Measurements from ENCODE around the gene IGFALS.
"Not testable (repeated sequence)": the region's sequence is repeated elsewhere in the genome, so short reads cannot be mapped to it uniquely, and the experiment has no call there.

The IGFALS gene

DNA sequence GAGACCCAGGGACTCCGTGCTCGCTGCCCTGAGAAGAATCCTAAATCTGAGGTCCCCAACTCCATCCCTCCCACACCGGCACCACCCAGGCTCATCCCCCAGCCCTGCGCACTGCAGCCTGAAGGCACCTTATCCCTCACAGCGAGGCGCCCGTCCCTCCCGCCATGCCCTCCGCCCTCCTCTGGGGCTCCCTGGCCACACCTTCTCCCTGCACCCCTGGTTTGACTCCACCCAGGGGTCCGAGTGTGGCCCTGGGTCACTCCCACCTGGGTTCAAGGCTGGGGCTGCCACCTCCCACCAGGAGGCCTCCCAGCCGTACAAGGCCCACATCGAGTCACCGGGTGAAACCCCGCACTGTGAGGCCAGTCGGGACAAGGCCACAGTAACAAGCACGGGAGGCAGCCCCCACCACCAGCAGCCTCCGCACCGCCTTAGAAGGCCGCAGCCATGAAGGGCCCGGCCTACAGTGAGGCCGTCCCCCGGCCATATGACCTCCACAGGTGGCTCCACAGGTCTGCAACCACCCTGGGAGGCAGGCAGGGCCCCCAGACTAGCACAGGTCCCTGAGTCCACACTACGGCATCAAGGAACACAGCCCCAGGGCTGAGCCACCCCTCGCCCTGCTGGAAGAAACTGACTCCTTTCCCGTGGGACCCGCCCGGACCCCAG, 24.8 kb upstream of the IGFALS start:
- in situ Hi-C loops (cut with HindIII; ENCODE audit: low sequenced_read_pairs), result no loop called here

DNA sequence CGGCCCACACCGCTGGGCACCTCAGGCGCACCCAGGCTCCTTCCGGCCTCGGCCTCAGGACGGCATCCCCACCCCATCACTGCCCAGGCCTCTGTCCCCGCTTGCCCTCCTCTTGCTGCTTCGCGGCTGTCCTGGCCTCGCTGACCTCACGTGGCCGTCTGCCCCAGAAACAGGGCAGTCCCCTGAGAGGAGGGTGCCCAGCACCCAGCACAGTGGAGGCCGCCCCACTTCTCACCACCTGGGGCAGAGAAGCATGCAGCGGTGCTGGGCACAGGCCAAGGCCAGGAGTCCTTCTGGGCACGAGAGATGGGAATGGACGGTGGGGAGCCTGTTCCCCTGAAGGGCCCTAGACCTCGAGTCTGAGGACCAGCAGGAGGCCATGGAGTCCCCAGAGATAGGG, 24.2 kb upstream of the IGFALS start:
- in situ Hi-C loops (cut with HindIII; ENCODE audit: low sequenced_read_pairs), result no loop called here

DNA sequence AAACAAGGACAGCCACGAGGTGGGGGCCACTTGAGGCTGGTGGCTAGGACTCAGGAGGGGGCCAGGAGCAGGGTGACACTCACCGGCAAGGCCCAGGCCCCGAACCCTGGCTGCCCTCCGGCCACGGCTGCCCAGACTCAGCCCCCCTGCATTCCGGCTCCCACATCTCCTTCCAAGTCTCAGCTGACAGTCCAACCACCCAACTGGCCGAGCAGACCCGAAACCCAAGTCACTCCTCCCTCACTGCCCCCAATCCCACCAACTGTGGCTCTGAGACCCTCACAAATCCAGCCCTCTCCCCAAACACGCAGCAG, 23.7 kb upstream of the IGFALS start:
- in situ Hi-C loops (cut with HindIII; ENCODE audit: low sequenced_read_pairs), result no loop called here

DNA sequence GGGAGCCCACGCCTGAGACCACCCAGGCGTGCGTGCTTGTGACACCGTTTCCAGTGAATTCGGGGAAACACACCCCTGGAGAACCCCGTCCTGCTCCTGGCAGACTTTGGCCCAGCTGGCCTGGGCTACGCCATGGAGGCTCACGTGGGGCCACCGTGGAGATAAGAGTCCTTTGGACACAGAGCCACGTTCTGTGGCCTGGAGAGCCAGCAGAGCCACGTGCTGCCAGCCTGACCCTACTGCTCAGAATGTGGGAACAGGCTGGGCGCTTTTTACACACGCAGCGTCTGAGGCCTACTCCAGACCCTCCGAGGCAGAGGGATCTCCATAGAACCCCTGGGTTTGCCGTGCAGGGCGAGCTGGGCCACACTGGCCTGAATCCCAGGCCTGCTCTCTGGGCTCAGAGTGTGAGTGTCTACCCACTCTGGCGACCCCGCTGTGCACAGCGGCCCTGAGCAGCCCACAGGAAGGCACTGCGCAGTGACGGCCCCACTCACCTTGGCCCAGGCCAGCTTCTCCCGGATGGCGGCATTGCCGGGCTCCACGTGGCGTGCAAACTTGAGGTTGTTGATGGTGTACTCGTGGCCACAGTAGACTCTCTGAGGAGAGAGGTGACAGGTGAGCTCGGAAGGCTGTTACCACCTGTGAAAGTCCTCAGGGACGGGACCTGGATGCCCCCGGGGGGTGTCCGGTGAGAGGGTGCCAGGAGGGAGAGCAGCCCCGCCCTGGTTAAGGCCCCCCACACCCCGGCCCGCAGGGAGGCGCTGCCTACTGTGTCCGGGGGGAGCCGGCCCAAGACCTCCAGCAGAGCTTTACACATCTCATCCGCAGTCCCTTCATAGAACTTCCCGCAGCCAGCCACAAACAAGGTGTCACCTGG, 23.1 kb upstream of the IGFALS start:
- in situ Hi-C loops (cut with HindIII; ENCODE audit: low sequenced_read_pairs), result no loop called here

DNA sequence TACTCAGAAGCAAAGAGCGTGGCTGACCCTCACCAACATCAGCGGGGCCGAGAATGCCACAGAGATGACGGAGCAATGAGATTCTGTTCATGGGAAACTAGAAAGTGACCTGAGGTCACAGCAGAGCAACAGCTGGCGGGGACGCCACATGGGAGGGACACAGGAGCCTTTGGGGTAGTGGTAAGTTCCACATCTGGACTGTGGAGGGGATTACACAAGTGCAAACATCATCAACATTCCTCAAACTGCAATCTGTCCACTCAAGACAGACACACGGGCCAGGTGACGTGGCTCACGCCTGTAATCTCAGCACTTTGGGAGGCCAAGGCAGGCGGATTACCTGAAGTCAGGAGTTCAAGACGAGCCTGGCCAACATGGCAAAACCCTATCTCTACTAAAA, 22.0 kb upstream of the IGFALS start:
- in situ Hi-C loops (cut with HindIII; ENCODE audit: low sequenced_read_pairs), result no loop called here

DNA sequence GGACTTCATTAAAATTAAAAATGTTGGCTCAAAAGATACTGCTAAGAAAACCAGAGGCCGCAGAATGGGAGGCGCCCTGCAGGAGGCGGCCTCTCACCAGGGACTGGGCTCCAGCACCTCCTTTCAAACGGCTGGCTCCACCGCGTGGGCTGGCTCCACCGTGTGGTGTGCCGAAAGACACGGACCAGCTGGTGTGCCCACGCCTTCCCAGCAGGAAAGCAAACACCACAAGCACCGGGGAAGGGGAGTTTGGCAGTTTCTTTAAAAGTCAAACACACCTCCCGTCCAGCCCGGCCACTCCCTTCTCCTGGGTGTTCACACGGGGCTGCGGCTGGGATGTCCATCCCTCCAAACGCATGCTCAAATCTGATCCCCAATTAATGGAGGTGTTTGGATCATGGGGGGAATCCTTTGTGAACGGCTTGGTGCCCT, 19.2 kb upstream of the IGFALS start:
- in situ Hi-C loops (cut with HindIII; ENCODE audit: low sequenced_read_pairs), result no loop called here

DNA sequence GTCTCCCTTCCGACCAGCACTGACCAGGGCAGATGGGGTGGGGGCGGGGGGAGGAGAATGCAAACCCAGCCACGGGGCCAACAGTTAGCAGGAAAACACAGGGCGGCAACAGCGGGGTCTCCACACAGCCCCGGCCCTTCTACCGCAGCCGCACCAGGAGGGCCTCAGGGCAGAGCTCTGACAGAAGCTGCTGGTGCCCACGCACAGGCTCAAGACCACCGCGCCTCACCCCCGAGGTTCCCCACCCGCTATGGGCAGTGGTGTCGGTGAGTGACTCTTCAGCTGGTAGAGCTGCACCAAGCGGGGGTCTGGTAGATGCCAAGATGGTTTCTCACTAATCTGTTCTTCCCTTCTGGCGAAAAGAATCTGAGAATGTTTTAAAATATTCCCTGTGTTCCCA, 17.0 kb upstream of the IGFALS start:
- in situ Hi-C loops (cut with HindIII; ENCODE audit: low sequenced_read_pairs), result no loop called here

DNA sequence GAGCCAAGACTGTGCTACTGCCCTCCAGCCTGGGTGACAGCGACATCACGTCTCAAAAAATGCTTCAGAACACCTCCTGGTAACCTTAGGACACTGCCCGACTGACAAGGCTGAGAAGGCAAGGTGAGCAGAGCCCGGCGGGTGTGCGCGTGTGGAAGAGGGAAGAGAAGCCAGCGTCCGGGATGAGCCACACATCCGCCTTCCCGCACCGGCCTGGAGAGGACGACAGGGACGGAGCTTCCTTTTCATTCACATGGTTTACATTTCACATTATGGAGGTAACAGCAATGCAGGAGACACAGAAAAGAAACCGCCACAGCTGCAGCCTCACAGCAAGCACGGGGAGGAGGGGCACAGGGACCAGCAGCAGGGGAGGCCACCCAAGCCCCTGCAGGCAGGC, 16.6 kb upstream of the IGFALS start:
- in situ Hi-C loops (cut with HindIII; ENCODE audit: low sequenced_read_pairs), result no loop called here

DNA sequence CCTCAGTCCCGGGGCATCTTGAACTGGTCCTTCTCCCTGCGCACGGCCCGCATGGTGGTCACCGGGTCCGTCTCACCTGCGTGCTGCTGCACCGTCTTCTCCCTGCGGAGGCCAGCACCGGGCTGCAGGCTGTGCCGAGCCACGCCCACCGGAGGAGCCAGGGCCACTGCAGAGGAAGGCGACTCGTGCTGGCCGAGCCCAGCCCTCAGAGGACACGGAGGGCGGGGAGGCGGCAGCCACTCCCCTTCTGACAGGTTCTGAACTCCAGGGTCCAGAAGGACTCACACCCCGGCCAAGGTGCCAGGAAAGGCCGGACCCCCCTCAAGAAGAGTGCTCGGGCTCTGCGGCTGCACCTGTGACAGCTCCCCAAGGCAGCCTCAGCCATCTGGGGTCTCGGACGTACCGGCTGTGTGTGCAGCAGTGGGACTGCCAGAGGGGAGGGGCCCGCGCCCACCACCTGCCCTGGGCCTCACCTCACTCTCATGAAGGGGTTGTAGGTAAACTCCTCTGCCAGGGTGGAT, 15.8 kb upstream of the IGFALS start:
- in situ Hi-C loops (cut with HindIII; ENCODE audit: low sequenced_read_pairs), result no loop called here

DNA sequence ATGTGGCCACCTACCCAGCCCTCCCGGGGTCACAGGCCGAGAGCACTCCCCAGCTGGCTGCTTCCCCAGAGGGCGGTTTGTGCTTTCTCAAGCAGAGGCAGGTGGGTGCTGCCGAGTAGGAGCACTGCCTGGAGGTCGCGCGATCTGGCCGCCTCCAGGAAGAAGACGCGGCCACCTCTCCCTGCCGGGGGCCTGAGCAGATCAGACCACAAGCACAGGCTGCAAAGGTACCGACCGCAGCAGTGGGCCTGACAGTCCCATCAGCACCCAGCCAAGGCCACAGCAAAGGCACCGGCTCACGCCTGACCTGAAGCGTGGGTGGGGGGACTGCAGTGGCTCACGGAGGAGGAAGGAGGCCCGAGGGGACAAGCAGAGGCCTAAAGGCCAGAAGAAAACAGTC, 15.2 kb upstream of the IGFALS start:
- in situ Hi-C loops (cut with HindIII; ENCODE audit: low sequenced_read_pairs), result no loop called here

DNA sequence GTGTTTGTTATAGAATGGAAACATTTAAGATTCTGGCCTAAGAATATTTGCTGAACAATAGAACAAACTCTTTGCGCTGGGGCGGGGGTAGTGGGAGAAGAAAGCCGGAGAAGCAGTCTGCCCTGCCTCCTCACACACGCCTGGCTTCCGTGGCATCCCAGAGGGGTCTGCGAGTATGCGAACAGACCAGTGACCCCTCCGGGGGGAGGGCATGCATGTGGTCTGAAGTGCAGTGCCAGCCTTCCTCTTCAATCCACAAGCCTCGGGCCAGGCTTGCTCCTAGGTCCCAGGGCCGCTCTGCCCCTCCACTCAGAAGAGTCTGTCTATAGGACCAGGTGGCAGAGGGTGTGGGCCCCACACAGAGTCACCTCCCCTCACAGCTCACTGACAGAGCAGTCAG, 14.1 kb upstream of the IGFALS start:
- in situ Hi-C loops (cut with HindIII; ENCODE audit: low sequenced_read_pairs), result no loop called here

DNA sequence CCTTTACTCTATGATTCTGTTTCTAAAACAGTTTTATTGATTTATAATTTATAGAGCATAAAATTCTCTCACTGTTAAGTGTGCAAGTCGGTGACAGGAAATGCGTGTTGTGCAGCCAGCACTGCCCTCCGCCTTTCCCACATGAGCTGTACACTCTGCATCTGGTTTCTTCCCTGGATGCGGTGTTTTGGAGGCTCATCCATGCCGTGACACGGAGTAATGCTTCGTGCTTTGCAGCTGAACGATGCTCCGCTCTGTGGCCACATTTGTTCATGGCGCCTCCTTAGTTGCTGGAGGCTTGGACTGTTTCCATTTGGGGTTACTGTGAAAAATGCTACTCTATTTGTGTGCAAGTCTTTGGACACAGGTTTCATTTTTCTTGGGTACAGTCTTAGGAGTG, 7.2 kb upstream of the IGFALS start:
- in situ Hi-C loops (cut with HindIII; ENCODE audit: low sequenced_read_pairs), result no loop called here

DNA sequence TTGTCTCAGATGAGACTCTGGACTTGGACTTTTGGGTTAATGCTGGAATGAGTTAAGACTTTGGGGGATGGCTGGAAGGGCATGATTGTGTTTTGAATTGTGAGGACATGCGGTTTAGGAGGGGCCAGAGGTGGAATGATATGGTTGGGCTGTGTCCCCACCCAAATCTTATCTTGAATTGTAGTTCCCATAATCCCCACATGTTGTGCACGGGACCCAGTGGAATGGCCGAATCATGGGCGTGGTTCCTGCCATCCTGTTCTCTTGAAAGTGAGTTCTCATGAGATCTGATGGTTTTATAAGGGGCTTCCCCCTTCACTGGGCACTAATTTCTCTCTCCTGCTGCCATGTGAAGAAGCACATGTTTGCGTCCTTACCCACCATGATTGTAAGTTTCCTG, 5.8 kb upstream of the IGFALS start:
- in situ Hi-C loops (cut with HindIII; ENCODE audit: low sequenced_read_pairs), result not testable (repeated sequence)

DNA sequence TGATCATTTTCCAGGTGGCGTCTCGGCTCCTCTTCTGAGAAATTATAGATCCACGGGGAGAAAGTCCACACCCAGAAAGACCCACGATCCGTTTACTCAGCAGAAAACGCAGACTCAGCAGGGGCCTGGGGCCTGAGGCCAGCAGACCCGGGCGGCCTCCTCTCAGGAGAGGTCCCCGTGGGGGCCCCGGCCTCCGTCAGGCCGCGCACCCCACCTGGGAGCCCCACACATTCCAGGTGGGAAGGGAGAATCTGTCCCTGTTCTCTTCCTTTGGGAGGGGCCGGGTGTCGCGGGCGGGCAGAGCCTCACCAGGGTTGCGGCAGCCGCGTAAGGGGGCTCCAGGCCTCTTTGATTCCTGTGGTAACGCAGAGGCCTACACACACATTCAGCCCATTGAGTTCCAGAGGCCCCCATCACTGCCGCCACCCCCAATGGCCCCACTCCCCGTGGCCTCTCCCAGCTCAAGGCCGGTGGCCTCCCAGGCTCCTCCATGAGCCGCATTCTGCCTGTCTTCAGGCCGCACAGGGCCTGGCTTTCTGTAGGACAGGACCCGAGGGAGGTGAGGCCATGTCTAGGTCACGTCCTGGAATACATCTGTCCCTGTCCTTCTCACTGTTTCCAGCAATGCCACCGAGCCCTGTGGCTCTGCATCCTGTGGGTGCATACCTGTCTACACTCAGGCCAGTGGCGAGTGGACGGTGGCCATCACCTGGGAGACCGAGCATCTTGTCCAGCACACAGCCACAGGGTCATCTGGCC, 1.6 kb upstream of the IGFALS start:
- in situ Hi-C loops (cut with HindIII; ENCODE audit: low sequenced_read_pairs), result no loop called here

DNA sequence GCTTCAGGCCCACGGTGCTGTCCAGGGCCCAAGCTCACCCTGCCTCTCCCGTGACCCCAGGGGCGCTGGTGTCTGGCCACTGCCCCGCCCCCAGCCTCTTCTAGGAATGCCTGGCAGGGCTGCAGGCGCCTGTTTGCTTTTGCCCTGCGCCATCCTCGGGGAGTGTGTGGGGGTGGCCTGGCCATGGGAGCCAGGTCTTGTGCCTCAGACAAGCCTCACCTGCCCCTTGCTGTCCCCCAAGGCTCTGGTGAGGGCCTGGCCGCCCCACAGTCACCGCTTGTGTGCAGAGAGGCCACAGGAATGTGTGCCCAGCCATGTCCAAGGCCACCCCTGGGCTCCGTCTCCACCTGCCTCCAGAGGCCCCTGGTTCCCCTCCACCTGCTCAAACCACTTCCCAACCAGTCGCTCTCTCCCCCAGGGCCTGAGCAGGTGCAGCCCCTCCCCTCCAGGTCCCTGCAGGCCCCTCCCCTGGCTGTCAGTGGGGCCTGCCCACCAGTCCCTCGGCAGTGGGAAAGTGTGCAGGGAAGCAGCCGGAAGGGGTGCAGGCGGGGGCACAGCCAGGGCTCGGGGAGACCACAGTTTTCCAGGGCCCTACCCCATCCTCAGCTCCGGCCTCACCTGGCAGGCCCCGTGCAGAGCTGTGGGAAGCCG, 841 bp upstream of the IGFALS start:
- in situ Hi-C loops (cut with HindIII; ENCODE audit: low sequenced_read_pairs), result no loop called here

DNA sequence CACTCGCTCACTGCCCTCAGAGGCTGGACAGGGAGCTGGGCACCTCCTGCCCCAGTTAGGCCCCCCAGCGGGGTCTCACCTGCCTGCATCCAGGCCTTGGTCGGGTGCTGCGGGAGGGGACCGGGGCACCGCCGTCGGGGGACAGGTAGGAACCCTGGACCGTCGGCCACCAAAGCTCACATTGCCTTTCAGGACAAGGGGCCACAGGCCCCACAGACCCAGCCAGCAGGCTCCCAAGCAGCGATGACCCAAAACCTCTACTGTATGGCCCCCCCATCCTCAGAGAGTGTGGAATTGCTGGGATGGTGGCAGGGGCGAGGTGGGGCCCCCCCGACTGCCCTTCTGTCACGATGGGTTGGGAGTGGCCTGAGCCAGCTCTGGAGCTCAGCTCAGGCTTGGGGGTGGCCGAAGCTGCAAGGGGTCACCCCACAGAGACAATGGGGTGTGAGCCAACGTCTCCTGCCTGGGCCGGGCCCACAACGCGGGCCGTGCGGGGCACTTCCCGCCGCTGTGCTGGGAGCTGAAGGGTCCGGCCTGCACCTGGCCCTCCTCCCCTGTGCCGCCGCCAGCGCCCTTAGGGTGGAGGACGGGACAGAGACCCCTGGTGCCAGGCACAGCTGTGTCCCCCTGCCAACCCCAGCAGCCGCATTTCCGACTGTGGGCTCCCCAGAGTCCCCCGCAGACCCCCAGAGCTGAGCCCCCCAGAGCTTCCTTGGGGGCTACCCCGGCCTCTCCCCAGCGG, 498 bp downstream of the IGFALS start:
- in situ Hi-C loops (cut with HindIII; ENCODE audit: low sequenced_read_pairs), result no loop called here

DNA sequence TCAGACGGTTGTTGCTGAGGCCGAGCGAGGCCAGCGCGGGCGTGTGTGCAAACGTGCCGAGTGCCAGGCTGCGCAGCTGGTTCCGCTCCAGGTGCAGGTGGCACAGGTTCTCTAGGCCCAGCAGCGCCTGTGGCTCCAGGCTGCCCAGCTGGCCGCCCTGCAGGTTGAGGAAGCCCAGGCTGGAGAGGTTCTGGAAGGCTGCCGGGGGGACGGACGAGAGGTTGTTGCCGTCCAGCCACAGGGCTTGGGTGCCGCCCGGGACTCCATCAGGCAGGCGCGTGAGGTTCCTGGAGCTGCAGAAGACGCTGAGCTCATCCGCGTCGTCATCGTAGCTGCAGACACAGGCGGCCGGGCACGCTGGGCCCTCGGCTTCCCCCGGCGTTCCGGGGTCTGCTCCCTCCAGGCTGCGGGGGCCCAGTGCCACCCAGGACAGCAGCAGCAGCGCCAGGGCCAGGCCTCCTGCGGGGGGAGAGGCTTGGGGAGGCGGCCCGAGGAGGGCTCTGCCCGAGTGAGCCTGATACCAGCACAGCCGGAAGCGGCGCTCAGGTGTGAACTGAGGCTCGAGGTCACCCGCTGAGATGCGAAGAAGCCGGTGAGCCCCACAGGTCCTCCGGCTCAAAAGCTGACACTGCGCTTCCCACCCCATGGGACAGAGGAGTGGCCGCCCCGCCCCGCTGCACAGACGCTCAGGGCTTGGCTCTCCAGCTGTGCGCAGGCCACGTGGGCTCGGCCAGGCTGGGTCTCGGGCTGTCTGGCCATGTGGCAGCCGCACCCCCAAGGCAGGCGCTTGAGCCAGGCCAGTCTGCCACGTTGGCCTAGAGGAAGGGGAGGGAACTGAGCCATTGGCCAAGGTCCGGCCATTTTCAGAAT, 1.3 kb downstream of the IGFALS start:
- in situ Hi-C loops (cut with HindIII; ENCODE audit: low sequenced_read_pairs), result no loop called here

DNA sequence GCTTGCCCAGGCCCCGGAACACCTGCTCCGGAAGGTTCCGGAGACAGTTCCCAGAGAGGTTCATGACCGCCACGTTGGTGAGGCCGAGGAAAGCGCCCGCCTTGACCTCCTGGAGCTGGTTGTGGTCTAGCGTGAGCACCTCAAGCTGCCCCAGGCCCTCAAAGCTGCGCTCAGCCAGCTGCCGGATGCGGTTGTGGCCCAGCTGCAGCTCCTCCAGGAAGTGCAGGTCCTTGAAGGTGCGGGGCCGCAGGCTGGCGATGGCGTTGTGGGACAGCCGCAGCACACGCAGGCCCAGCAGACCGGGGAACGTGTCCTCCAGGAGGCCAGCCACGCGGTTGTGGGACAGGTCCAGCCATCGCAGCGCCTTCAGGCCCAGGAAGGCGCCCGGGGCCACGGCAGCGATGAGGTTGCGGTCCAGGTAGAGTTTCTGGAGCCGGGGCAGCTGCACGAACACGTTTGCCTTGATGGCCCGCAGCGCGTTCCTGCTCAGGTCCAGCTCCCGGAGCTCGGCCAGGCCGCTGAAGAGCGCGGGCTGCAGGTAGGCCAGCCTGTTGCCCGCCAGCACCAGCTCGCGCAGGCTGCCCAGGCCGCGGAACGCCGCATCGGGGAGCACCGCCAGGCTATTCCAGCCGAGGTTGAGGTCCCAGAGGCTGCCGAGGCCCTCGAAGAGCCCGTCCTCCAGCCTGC, 2.1 kb downstream of the IGFALS start:
- in situ Hi-C loops (cut with HindIII; ENCODE audit: low sequenced_read_pairs), result no loop called here

Measured in DLD1 (cell line).